Measurements from ENCODE around the gene KY. TPM values are rescaled to one million over a fixed set of nuclear protein-coding genes. Genes with fewer than 3 reads are reported as not detected.
A peak's percentile ranks its signal among the peaks of the same experiment; 100 is the strongest.

Gene KY
- total RNA-seq, 3 donors from 2014 or later, result 0.33 to 1.2 TPM; not detected in 1

- Histone ChIP-seq H3K27me3 (no peaks in the 10 kb centered on the region), H3K27ac (no peak overlapping the region), H3K9me3 (no peaks in the 10 kb centered on the region), H3K4me1 (no peaks in the 10 kb centered on the region), H3K4me3 (no peak overlapping the region), H3K36me3 (no peaks in the 10 kb centered on the region)
- TF ChIP-seq CTCF (IDR thresholded peaks at IDR 0.05) (no peak), POLR2AphosphoS5 (IDR thresholded peaks at IDR 0.05) (no peak), POLR2A (IDR thresholded peaks at IDR 0.05) (no peak)
- DNase-seq (ENCODE audit: low spot score in 2 of 2), result no peak
- intact Hi-C loops (cut with DNase I; ENCODE audit: low total_unique reads), result no loop called here
Observed at GRCh38 chr3:134623615-134624245, 27.1 kb downstream of the KY start.

- H3K27ac ChIP-seq, result no peak overlapping the region
- no peak for DNase-seq (ENCODE audit: low spot score in 2 of 2)
- H3K36me3 ChIP-seq, result no peaks in the 10 kb centered on the region
- H3K27me3 ChIP-seq, result no peaks in the 10 kb centered on the region
- no peaks in the 10 kb centered on the region for H3K9me3 ChIP-seq
- TF ChIP-seq POLR2AphosphoS5 (IDR thresholded peaks at IDR 0.05) (no peak), CTCF (IDR thresholded peaks at IDR 0.05) (no peak), POLR2A (IDR thresholded peaks at IDR 0.05) (no peak)
- intact Hi-C loops (cut with DNase I; ENCODE audit: low total_unique reads), result no loop called here
- no peaks in the 10 kb centered on the region for H3K4me1 ChIP-seq
- H3K4me3 ChIP-seq, result no peak overlapping the region
Observed at GRCh38 chr3:134622806-134623365, 27.9 kb downstream of the KY start.

GRCh38 chr3:134621854-134622253, 29.0 kb downstream of the KY start:
- no peak for DNase-seq (ENCODE audit: low spot score in 2 of 2)
- intact Hi-C loops (cut with DNase I; ENCODE audit: low total_unique reads), result no loop called here
- Histone ChIP-seq H3K27me3 (no peaks in the 10 kb centered on the region), H3K27ac (no peak overlapping the region), H3K4me3 (no peak overlapping the region), H3K9me3 (no peaks in the 10 kb centered on the region), H3K4me1 (no peaks in the 10 kb centered on the region), H3K36me3 (no peaks in the 10 kb centered on the region)
- TF ChIP-seq POLR2A (IDR thresholded peaks at IDR 0.05) (no peak), POLR2AphosphoS5 (IDR thresholded peaks at IDR 0.05) (no peak), CTCF (IDR thresholded peaks at IDR 0.05) (no peak)

GRCh38 chr3:134620476-134621115, 30.2 kb downstream of the KY start:
- no peaks in the 10 kb centered on the region for H3K9me3 ChIP-seq
- peak in 1 of 2 donors; percentile 4 for DNase-seq (ENCODE audit: low spot score in 2 of 2)
- TF ChIP-seq POLR2AphosphoS5 (IDR thresholded peaks at IDR 0.05) (no peak), CTCF (IDR thresholded peaks at IDR 0.05) (no peak), POLR2A (IDR thresholded peaks at IDR 0.05) (no peak)
- H3K4me1 ChIP-seq, result no peaks in the 10 kb centered on the region
- H3K27ac ChIP-seq, result no peak overlapping the region
- intact Hi-C loops (cut with DNase I; ENCODE audit: low total_unique reads), result no loop called here
- no peaks in the 10 kb centered on the region for H3K27me3 ChIP-seq
- H3K4me3 ChIP-seq, result no peak overlapping the region
- H3K36me3 ChIP-seq, result no peaks in the 10 kb centered on the region

- peak in 1 of 2 donors; percentile 12 for DNase-seq (ENCODE audit: low spot score in 2 of 2)
- Histone ChIP-seq H3K4me1 (no peaks in the 10 kb centered on the region), H3K9me3 (no peaks in the 10 kb centered on the region), H3K36me3 (no peaks in the 10 kb centered on the region), H3K4me3 (no peak overlapping the region), H3K27me3 (no peaks in the 10 kb centered on the region), H3K27ac (no peak overlapping the region)
- TF ChIP-seq CTCF (IDR thresholded peaks at IDR 0.05) (no peak), POLR2A (IDR thresholded peaks at IDR 0.05) (no peak), POLR2AphosphoS5 (IDR thresholded peaks at IDR 0.05) (no peak)
- intact Hi-C loops (cut with DNase I; ENCODE audit: low total_unique reads), result no loop called here
Observed at GRCh38 chr3:134619884-134620445, 30.9 kb downstream of the KY start.

All from breast epithelium (tissue), 4 donors.